GM21447 (cell line): Measurements from ENCODE around the gene HS3ST5.
"Not testable (repeated sequence)": the region's sequence is repeated elsewhere in the genome, so short reads cannot be mapped to it uniquely, and the experiment has no call there.

Experiments used
- ATAC-seq: cut with Tn5 transposase; IDR thresholded peaks from one replicate; pipeline ENCODE4 v1.9.1; 2021; ENCODE audit not compliant: unreplicated experiment

The HS3ST5 gene

GRCh38 chr6:114157848-114158247 lies 185.0 kb downstream of the HS3ST5 start:
- ATAC-seq = no peak

DNA sequence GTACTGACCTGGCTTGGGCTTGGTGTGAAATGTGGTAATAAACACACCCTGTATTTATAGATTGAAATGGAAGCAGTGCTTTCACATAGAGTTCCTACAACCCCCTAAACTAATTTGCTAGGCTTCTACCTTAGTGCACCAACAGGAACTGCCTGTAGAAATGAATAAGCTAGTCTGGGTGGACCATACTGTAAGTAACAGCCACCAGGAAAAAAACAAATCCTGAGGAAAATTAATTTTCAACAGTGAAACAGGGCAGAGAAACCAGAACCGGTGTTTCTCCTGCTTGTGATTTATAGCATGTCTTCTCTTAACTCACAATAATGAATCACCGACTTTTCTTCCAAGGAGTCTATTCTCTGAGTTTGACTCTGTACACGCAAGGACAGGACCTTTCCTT lies 187.1 kb downstream of the HS3ST5 start:
- no peak for ATAC-seq

DNA sequence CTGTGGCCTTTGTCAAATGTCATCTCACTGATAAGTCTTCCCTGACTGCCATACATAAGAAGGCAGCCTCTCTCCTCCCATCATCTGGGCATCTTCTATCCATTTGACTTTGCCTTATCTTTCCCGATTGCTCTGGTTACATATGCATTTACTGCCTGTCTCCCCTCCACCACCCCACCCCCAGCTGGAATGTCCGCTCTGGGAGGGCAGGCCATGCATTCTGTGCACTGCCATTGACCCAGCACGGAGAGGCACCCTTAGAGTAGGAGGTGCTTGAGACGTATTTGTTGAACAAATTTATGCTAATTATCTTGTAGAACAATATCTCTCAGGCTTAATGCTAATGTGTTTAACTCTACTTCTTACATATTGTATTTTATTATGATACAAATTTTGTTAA lies 188.0 kb downstream of the HS3ST5 start:
- no peak for ATAC-seq

DNA sequence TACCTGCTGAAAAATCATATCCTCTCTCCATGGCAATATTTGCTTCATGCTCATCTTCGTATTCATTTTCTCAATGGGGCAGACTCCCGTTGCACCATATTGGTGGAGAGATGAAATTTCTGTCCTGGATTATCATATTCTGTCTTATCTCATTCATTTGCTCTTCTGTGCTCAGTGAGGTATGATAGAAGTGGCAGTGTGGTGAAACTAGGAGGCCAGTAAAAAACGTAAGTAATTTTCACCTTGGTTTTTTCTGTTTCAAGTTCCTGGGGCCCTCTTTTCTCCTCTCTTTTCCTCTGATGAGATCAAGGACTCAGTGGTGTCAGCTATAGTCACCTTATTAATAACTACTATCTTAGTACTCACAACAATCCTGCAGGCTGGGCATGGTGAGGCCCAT lies 189.4 kb downstream of the HS3ST5 start:
- no peak for ATAC-seq

- no peak for ATAC-seq
These were observed 191.6 kb downstream of the HS3ST5 start for GRCh38 chr6:114151064-114151690.

DNA sequence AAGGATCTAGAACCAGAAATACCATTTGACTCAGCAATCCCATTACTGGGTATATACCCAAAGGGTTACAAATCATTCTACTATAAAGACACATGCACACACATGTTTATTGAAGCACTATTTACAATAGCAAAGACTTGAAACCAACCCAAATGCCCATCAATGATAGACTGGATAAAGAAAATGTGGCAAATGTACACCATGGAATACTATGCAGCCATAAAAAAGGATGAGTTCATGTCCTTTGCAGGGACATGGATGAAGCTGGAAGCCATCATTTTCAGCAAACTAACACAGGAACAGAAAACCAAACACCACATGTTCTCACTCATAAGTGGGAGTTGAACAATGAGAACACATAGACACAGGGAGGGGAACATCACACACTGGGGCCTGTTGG lies 193.6 kb downstream of the HS3ST5 start:
- not testable (repeated sequence) for ATAC-seq

DNA sequence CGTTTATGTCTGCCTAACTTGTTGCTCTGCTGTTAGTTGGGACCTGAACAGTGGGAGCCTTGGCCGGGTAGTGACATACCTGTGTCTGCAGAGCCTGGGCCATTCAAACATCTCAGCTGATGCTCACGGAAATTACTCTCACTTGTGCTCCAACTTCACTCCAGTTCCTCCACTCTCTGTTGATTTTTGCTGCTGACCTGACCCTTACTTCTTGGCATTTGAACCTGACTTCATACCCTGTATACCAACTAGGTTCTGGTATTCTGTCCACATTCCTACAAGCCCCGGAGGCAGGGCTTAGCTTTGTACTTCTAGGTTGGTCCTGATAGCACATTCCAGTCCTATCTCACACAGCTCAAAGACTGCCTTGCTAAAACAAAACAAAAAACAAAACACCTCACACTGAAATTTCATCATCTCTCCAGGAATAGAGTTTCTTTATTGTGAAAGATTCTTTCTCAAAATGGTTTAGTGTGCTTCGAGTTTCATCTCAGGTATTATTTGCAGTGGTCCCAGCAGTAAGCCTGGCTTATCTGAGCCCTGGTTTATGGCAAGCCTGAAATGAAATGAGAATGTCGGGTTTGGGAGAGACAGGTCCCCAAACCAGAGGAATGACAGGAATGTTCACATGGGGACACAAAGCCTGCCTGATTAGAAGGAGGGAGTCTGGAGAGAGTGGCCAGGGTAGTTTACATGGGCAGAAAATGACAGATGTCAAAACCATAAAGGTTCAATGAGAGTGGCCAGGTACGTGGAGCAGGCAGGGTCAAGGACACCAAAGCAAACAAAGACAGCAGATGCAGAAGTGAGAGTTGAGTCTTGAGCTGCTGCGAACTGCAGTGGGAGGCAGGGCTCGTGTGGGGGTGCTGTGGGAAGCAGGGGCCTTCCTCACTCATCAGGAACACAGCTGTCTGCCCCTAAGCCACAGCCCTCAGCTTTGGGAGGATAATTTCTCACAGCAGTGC lies 197.7 kb downstream of the HS3ST5 start:
- ATAC-seq = no peak

GRCh38 chr6:114142258-114142657 lies 200.6 kb downstream of the HS3ST5 start:
- no peak for ATAC-seq

DNA sequence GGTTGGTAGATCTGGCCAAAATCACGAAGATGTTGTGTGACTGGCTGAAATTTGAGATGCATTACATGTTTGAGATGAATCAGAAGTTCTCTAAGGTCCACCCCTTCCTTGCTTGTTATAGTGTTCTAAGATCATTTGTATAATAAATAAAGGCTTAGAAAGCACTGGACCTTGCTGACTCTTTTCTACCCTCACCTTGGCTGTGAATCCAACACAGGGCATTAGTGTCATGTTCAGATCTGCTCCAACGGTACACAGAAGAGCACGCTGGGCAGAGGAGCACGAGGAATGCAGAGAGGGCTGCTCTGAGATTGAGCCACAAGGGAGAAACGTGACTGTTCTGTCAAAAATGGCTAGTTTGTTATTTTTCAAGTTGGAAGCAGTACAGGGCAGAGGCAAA lies 202.4 kb downstream of the HS3ST5 start:
- no peak for ATAC-seq

GRCh38 chr6:114138577-114139248 lies 204.1 kb downstream of the HS3ST5 start:
- no peak for ATAC-seq

DNA sequence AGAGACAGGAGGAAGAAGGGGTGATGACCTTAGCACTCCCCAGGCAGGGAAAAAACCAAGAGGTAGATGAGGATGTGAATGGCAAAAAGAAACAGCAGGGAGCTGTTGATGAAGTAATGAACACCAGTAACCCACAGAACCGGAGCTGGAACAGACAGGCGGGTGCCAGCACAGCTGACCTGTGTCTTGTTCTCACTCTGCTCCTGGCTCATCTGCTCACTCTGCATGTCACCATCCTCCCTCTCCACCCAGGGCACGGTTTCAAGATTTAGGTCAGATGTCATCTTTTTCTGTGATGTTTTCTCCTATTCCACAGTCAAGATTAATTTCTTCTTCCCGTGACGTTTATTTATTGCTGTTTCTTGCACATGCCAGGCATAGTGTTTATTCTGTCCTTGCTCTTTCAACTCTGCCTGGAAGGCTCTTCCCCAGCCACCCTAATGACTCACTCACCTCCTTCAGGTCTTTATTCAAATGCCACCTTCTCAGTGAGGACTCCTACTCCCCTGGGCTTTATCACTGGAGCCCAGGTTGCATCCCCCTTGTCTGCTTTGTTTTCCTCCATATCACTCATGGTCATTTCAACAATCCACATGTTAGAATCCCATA lies 207.4 kb downstream of the HS3ST5 start:
- no peak for ATAC-seq

DNA sequence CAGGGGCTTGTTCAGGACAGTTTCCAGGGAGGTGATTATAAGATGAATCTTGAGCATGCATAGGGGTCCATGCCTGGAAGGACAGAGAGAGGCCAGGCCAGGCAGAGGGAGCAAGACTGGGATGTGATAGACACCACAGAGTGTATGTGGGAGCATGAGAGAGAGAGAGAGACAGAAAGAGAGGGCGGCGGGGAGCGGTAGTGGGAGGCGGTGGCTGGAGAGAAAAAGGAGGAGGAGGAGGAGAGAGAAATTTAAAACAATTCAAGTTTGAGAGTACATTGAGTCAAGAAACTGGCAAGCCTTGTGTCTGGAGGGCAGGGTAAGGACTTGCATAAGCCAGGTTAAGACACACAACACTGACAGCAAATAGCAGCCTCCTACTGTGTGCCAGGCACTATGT lies 209.0 kb downstream of the HS3ST5 start:
- ATAC-seq = no peak

DNA sequence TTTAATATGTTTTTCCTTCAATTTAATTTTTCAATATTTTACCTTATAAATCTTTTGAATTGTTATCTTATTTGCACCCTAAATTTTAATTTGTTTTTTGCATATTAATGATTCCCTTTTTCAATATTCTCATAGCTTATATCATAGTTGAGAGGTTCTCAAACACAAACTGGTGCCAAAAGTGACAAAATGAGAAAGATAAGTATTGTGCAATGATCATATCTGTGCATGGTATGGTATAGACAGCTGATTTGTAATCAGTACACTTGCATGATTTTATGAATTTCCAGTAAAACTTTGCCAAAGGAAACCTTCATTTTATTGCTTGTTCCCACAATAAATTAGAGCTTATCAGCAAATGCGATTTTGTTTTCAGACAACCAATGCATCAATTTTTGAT lies 210.9 kb downstream of the HS3ST5 start:
- no peak for ATAC-seq

DNA sequence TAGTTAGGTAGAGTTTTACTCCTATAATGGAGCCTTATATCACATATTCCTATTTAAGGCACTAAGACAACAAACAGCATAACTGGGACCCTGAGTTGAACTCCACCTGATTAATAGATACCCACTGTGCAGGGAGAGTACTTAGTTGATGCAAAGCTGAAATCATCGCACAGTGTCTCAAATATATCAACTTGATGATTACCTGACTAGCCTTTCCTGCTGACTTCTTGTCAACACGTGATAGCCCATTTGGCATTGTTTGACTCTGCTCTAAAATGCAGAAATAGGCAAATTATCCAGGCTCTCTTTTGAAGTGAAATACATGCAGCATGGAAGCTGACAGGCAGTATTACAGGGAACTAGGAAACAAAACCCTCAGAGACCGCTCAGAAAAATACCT lies 217.2 kb downstream of the HS3ST5 start:
- ATAC-seq = no peak

DNA sequence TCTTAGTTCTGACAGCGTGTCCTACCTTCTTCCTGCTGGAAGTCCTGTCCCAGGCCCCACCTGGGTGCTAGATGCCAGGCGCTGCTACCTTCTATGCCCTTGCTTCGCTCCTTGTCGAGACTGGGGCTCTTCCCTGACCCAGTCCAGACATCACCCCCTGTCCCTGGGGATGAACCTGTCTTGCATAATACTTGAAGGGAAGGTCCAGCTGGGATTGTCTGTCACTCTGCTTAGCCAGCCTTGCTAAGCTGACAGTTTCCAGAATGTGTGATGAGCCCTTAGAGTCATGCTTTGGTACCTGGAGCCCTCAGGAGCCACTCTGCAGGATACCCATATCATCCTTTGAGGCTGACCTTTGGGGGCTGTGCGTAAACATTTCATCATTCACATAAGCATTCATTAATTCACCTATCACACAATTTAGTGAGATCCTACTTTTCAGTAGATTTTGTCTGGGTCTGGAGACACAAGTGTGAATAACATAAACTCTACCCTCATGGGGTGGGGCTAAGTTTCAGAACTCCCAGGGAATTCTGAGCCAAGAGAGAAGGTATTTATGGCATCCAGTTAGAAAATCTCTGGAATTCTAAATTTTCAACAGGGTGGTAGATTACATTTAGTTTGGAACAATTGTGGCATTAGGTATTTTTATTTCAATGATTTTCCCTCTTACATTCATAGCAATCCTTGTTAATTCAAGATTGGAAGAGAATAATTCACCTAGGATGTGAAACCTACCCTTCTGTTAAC lies 220.7 kb downstream of the HS3ST5 start:
- ATAC-seq = no peak

GRCh38 chr6:114119056-114119455 lies 223.8 kb downstream of the HS3ST5 start:
- ATAC-seq = no peak

- ATAC-seq = no peak
These were observed 227.2 kb downstream of the HS3ST5 start for GRCh38 chr6:114115652-114116051.

- ATAC-seq = no peak
These were observed 234.5 kb downstream of the HS3ST5 start for GRCh38 chr6:114108119-114109002.

GRCh38 chr6:114106020-114106419 lies 236.8 kb downstream of the HS3ST5 start:
- ATAC-seq = no peak

GRCh38 chr6:114101255-114101654 lies 241.6 kb downstream of the HS3ST5 start:
- no peak for ATAC-seq
